ENCODE measurements around the gene GCSH.

The GCSH gene

DNA sequence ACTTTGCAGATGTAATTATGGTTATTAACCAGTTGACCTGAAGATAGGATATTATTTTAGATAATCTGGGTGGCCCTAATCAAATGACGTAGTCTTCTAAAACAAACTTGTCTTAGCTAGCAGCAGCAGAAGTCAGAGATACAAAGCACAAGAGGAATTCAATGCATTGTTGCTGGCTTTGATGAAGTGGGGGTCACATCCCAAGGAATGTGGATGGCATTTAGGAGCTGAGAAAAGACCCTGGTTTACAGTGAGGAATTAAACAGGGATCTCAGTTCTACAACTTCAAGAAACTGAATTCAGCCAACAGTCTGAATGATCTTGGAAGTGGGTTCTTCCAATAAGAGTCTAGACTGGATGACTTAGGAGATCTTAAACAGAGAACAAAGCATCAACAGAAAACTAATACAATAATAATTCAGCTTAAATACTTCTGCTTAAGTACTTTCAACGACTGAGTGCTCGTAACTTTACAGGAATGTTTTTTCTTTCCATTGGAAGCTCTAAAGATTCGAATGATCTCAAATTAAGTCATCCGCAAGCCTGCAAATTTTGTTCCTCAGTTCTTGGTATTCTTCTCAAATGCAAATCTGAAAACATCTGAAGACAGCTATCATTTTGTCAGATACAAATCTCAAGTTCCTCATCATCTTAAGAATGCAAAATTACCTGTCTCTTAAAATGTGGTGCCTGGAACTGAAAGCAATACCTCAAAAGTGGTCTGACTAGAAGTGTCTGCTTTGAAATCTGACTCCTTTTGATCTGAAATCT is 22.4 kb downstream of the GCSH start:
- Histone ChIP-seq H3K9me2 (replicated peaks; ENCODE audit: control insufficient read depth, low read length) (no peaks in the 10 kb centered on the region), H3K4me3 (ENCODE audit: low read length) (no peak overlapping the region), H3K9me3 (ENCODE audit: control insufficient read depth, insufficient read depth, low read length) (no peaks in the 10 kb centered on the region), H4K20me1 (ENCODE audit: control insufficient read depth, insufficient read depth, low read depth, low read length) (no peaks in the 10 kb centered on the region), H3K36me3 (ENCODE audit: control insufficient read depth, low read length) (no peaks in the 10 kb centered on the region), H3K4me2 (ENCODE audit: low read length) (no peak overlapping the region), H3K4me1 (ENCODE audit: control insufficient read depth, low read length) (peaks cover 17% of the 10 kb centered on the region), H3K27me3 (ENCODE audit: control insufficient read depth, low read length) (peaks cover 5% of the 10 kb centered on the region; the same call in 1 of the 2 replicates), H3K79me2 (ENCODE audit: control insufficient read depth, low read length) (no peaks in the 10 kb centered on the region), H3K27ac (ENCODE audit: low read depth, low read length) (no peak overlapping the region), H3F3A (ENCODE audit: control insufficient read depth, insufficient read depth) (0 out of 2 replicates have a peak, but pooled peaks cover 3% of the 10 kb centered on the region)
- no peak for TF ChIP-seq EZH2phosphoT487 (IDR thresholded peaks at IDR 0.05; ENCODE audit: borderline replicate concordance, low read length)
- TF ChIP-seq, protein P1, sequence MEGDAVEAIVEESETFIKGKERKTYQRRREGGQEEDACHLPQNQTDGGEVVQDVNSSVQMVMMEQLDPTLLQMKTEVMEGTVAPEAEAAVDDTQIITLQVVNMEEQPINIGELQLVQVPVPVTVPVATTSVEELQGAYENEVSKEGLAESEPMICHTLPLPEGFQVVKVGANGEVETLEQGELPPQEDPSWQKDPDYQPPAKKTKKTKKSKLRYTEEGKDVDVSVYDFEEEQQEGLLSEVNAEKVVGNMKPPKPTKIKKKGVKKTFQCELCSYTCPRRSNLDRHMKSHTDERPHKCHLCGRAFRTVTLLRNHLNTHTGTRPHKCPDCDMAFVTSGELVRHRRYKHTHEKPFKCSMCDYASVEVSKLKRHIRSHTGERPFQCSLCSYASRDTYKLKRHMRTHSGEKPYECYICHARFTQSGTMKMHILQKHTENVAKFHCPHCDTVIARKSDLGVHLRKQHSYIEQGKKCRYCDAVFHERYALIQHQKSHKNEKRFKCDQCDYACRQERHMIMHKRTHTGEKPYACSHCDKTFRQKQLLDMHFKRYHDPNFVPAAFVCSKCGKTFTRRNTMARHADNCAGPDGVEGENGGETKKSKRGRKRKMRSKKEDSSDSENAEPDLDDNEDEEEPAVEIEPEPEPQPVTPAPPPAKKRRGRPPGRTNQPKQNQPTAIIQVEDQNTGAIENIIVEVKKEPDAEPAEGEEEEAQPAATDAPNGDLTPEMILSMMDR (IDR thresholded peaks at IDR 0.05; ENCODE audit: low read depth, low read length, poor library complexity, severe bottlenecking) = no peak

DNA sequence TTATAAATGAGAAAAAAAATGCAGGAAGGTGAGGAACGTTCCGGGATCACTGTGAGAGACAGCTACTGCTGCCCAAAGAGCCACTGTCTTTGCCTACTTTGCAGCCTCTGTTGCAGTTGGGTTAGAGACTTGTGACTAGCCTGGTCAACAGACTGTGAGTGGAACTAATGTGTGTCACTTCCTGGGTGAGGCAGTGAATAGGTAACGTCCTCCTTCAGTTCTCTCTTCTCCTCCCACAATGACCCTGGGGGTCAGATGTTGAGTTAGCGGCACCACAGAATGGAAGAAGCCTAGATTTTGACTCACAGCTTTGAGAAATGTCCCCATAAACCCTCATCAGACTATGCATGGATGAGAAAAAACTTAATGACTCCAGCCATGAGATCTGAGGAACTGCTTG is 24.4 kb downstream of the GCSH start:
- Histone ChIP-seq H3K27me3 (ENCODE audit: control insufficient read depth, low read length) (peaks cover 10% of the 10 kb centered on the region), H3K9me3 (ENCODE audit: control insufficient read depth, insufficient read depth, low read length) (no peaks in the 10 kb centered on the region), H3K4me3 (ENCODE audit: low read length) (no peak overlapping the region), H3K9me2 (replicated peaks; ENCODE audit: control insufficient read depth, low read length) (no peaks in the 10 kb centered on the region), H3K79me2 (ENCODE audit: control insufficient read depth, low read length) (no peaks in the 10 kb centered on the region), H3K36me3 (ENCODE audit: control insufficient read depth, low read length) (no peaks in the 10 kb centered on the region), H3K4me1 (ENCODE audit: control insufficient read depth, low read length) (peaks cover 9% of the 10 kb centered on the region), H3K27ac (ENCODE audit: low read depth, low read length) (no peak overlapping the region), H4K20me1 (ENCODE audit: control insufficient read depth, insufficient read depth, low read depth, low read length) (no peaks in the 10 kb centered on the region), H3K4me2 (ENCODE audit: low read length) (no peak overlapping the region), H3F3A (ENCODE audit: control insufficient read depth, insufficient read depth) (no peaks in the 10 kb centered on the region)
- TF ChIP-seq, protein P1 (IDR thresholded peaks at IDR 0.05; ENCODE audit: low read depth, low read length, poor library complexity, severe bottlenecking) = no peak
- no peak for TF ChIP-seq EZH2phosphoT487 (IDR thresholded peaks at IDR 0.05; ENCODE audit: borderline replicate concordance, low read length)

DNA sequence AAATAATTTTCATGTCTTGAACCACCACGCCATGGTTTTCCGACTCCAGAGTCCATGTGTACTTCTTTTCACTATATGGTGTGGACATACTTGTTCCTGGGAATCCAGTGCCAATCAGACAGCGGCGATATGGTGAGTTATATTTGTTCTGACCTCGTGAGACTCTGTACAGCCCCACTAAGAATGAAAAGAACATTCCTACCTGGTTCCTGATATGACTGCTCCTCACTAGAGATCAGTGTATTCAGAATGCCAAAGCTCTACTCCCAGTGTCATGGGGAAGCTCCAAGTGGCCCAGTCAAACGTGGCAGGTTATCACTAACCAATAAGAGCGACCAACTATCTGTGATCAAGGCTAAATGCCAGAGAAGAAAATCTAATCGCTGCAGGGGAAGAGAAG is 25.2 kb downstream of the GCSH start:
- Histone ChIP-seq H3K4me1 (ENCODE audit: control insufficient read depth, low read length) (peaks cover 3% of the 10 kb centered on the region), H3F3A (ENCODE audit: control insufficient read depth, insufficient read depth) (no peaks in the 10 kb centered on the region), H3K9me3 (ENCODE audit: control insufficient read depth, insufficient read depth, low read length) (no peaks in the 10 kb centered on the region), H3K4me2 (ENCODE audit: low read length) (no peak overlapping the region), H3K4me3 (ENCODE audit: low read length) (no peak overlapping the region), H3K27me3 (ENCODE audit: control insufficient read depth, low read length) (peaks cover 10% of the 10 kb centered on the region), H3K36me3 (ENCODE audit: control insufficient read depth, low read length) (no peaks in the 10 kb centered on the region), H3K27ac (ENCODE audit: low read depth, low read length) (no peak overlapping the region), H3K9me2 (replicated peaks; ENCODE audit: control insufficient read depth, low read length) (no peaks in the 10 kb centered on the region), H4K20me1 (ENCODE audit: control insufficient read depth, insufficient read depth, low read depth, low read length) (no peaks in the 10 kb centered on the region), H3K79me2 (ENCODE audit: control insufficient read depth, low read length) (no peaks in the 10 kb centered on the region)
- TF ChIP-seq EZH2phosphoT487 (IDR thresholded peaks at IDR 0.05; ENCODE audit: borderline replicate concordance, low read length) = no peak
- TF ChIP-seq, protein P1 (IDR thresholded peaks at IDR 0.05; ENCODE audit: low read depth, low read length, poor library complexity, severe bottlenecking) = no peak

Measured in DOHH2 (cell line).